Natural killer cell (primary cell): Measurements from ENCODE around the gene CHST7. TPM values are rescaled to one million over a fixed set of nuclear protein-coding genes. Genes with fewer than 3 reads are reported as not detected.

ENCODE experiments used
- ATAC-seq, 3 donors: fragments of 150-1000 bp in 2 of 3; fragments of 200-7000 bp in 1 of 3; cut with Tn5 transposase; 1 replicate in 1 of 3; 2 replicates in 2 of 3; pipeline ENCODE4 v1.10.0; 2021; ENCODE audit warnings: mild to moderate bottlenecking in 2 of 3, moderate library complexity in 2 of 3
- DNase-seq, 2 donors: peaks; one replicate each; pipeline versions ENCODE4 v3.0.0 to v3.0.0-alpha.2; 2013 to 2021; ENCODE audit warnings: mixed read lengths in 1 of 2
- H3K27ac ChIP-seq: one replicate; pipeline ENCODE4 v1.5.1; 2013; ENCODE audit warnings: mild to moderate bottlenecking, low read length
- H3K27me3 ChIP-seq: one replicate; pipeline ENCODE4 v1.6.1; 2013; ENCODE audit warnings: low read length; ENCODE audit not compliant: control insufficient read depth, insufficient read depth
- H3K36me3 ChIP-seq: one replicate; pipeline ENCODE4 v1.6.1; 2013; ENCODE audit warnings: low read length; ENCODE audit not compliant: control insufficient read depth, insufficient read depth
- H3K4me1 ChIP-seq: one replicate; pipeline ENCODE4 v1.6.1; 2013; ENCODE audit warnings: low read length; ENCODE audit not compliant: control insufficient read depth, insufficient read depth
- H3K4me3 ChIP-seq: one replicate; pipeline ENCODE4 v1.5.1; 2013; ENCODE audit warnings: low read length
- H3K9me3 ChIP-seq: one replicate; pipeline ENCODE4 v1.6.1; 2013; ENCODE audit warnings: low read length; ENCODE audit not compliant: control insufficient read depth, insufficient read depth
- H3K27ac Mint-ChIP-seq, 2 donors: one replicate each; pipeline ENCODE4 v1.8.0; 2022; ENCODE audit warnings: mild to moderate bottlenecking in 2 of 2, mixed read lengths in 2 of 2, moderate library complexity in 1 of 2
- H3K27me3 Mint-ChIP-seq, 2 donors: one replicate each; pipeline ENCODE4 v1.8.0; 2022; ENCODE audit warnings: low read depth in 2 of 2, mixed read lengths in 2 of 2
- H3K36me3 Mint-ChIP-seq: one replicate; pipeline ENCODE4 v1.8.0; 2022; ENCODE audit warnings: mixed read lengths
- H3K4me1 Mint-ChIP-seq, 2 donors: one replicate each; pipeline ENCODE4 v1.8.0; 2022; ENCODE audit warnings: mixed read lengths in 2 of 2
- H3K4me3 Mint-ChIP-seq: one replicate; pipeline ENCODE4 v1.8.0; 2022; ENCODE audit warnings: mild to moderate bottlenecking, moderate library complexity, mixed read lengths
- H3K9me3 Mint-ChIP-seq, 2 donors: one replicate each; pipeline ENCODE4 v1.8.0; 2022; ENCODE audit warnings: mixed read lengths in 2 of 2
- WGBS: methylation state at CpG from one replicate; pipeline ENCODE4 v1.1.7; 2013; ENCODE audit warnings: missing lambda C conversion rate; ENCODE audit not compliant: insufficient coverage; 5-methylcytosine and 5-hydroxymethylcytosine counted together
- intact Hi-C: fragments of 100-400 bp; cut with micrococcal nuclease; formaldehyde crosslinking; loops from one replicate; pipeline ENCODE4 v1.14.2; 2022
- total RNA-seq, 4 donors: library from RNA; stranded (reverse); fragments of 120-200 nt in 1 of 4; gene quantifications; one replicate each; pipeline versions ENCODE4 v1.2.3 to v1.2.4, GENCODE V29; 2013 to 2022
- TF ChIP-seq, protein P1 (sequence below): fragments of 200-600 bp; IDR thresholded peaks from one replicate; pipeline ENCODE4 v1.8.0; 2022; ENCODE audit warnings: antibody characterized with exemption

Gene CHST7
- total RNA-seq, 3 donors from 2014 or later (not counting 1 experiment from before 2014, with no cell fraction given), result 8.7 to 15.9 (median 11.8) TPM

GRCh38 chrX:46618947-46619346 lies 45.4 kb downstream of the CHST7 start:
- Histone ChIP-seq H3K27me3 (no peaks in the 10 kb centered on the region), H3K4me1 (no peaks in the 10 kb centered on the region), H3K4me3 (no peak overlapping the region), H3K9me3 (no peaks in the 10 kb centered on the region), H3K27ac (no peak overlapping the region), H3K36me3 (no peaks in the 10 kb centered on the region)
- peaks cover 0 to 39% of the 10 kb centered on the region in 2 donors for H3K27me3 Mint-ChIP-seq
- H3K27ac Mint-ChIP-seq, result no peak overlapping the region
- peaks cover 5 to 14% of the 10 kb centered on the region in 2 donors for H3K4me1 Mint-ChIP-seq
- no peak overlapping the region for H3K4me3 Mint-ChIP-seq
- intact Hi-C loops, result no loop called here
- DNase-seq (no peak), ATAC-seq (no peak)
- TF ChIP-seq, protein P1, sequence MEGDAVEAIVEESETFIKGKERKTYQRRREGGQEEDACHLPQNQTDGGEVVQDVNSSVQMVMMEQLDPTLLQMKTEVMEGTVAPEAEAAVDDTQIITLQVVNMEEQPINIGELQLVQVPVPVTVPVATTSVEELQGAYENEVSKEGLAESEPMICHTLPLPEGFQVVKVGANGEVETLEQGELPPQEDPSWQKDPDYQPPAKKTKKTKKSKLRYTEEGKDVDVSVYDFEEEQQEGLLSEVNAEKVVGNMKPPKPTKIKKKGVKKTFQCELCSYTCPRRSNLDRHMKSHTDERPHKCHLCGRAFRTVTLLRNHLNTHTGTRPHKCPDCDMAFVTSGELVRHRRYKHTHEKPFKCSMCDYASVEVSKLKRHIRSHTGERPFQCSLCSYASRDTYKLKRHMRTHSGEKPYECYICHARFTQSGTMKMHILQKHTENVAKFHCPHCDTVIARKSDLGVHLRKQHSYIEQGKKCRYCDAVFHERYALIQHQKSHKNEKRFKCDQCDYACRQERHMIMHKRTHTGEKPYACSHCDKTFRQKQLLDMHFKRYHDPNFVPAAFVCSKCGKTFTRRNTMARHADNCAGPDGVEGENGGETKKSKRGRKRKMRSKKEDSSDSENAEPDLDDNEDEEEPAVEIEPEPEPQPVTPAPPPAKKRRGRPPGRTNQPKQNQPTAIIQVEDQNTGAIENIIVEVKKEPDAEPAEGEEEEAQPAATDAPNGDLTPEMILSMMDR, result no peak
- no peaks in the 10 kb centered on the region for H3K9me3 Mint-ChIP-seq
- H3K36me3 Mint-ChIP-seq, result no peaks in the 10 kb centered on the region

DNA sequence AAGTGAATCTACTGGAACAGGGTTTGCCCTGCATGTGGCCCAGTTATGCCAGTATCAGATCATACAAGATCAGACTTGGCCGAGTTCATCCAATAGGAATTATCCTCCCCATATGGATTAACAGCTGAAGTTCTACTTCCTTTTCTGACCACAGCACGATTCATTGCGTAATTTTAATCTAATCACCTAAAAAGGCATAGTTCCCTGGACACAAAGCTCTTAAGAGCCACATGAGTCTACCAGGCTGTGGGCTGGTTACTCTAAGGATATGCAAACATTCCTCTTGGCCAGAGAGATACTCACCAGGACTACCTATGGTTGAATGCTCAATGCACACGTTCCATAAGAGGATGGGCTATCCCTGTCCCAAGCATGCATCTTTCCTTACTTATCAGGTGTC lies 46.9 kb downstream of the CHST7 start:
- intact Hi-C loops, result no loop called here
- no peaks in the 10 kb centered on the region for H3K36me3 ChIP-seq
- Mint-ChIP-seq H3K27me3 (peaks cover 0 to 39% of the 10 kb centered on the region in 2 donors), H3K9me3 (no peaks in the 10 kb centered on the region), H3K27ac (no peak overlapping the region), H3K36me3 (no peaks in the 10 kb centered on the region), H3K4me3 (no peak overlapping the region), H3K4me1 (peaks cover 5 to 14% of the 10 kb centered on the region in 2 donors)
- H3K4me3 ChIP-seq, result no peak overlapping the region
- ATAC-seq (no peak), DNase-seq (no peak)
- H3K9me3 ChIP-seq, result no peaks in the 10 kb centered on the region
- 100% methylated on average over 4 of the region's 4 CpGs for WGBS
- no peaks in the 10 kb centered on the region for H3K27me3 ChIP-seq
- no peak overlapping the region for H3K27ac ChIP-seq
- no peaks in the 10 kb centered on the region for H3K4me1 ChIP-seq
- TF ChIP-seq, protein P1, result no peak

DNA sequence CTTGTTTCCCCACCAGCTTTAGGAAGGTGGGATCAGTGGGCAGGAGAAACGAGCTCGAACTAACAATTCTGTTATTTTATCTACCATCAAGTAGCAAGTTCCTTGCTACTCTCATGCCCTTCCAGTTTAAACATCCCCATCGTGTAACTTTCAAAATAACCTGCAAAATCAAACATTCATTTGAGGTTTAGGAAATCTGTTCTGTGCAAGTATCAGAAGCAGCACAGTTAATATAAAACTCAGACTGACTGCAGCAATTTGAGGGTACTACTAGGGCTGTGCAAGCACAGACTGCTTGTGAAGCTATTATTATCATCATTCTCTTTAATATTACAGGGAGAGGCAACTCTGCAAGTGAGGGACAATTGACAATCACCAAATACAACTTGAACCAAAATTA lies 48.0 kb downstream of the CHST7 start:
- Mint-ChIP-seq H3K4me3 (no peak overlapping the region), H3K9me3 (no peaks in the 10 kb centered on the region), H3K4me1 (peaks cover 5 to 12% of the 10 kb centered on the region in 2 donors), H3K27ac (no peak overlapping the region), H3K27me3 (peaks cover 0 to 35% of the 10 kb centered on the region in 2 donors), H3K36me3 (no peaks in the 10 kb centered on the region)
- intact Hi-C loops, result no loop called here
- H3K9me3 ChIP-seq, result no peaks in the 10 kb centered on the region
- WGBS, result 100% methylated on average over 1 of the region's 3 CpGs
- H3K4me1 ChIP-seq, result no peaks in the 10 kb centered on the region
- no peak overlapping the region for H3K4me3 ChIP-seq
- TF ChIP-seq, protein P1, result no peak
- ATAC-seq (no peak), DNase-seq (no peak)
- H3K27me3 ChIP-seq, result no peaks in the 10 kb centered on the region
- no peaks in the 10 kb centered on the region for H3K36me3 ChIP-seq
- no peak overlapping the region for H3K27ac ChIP-seq

- intact Hi-C loops, result no loop called here
- Histone ChIP-seq H3K27me3 (no peaks in the 10 kb centered on the region), H3K36me3 (no peaks in the 10 kb centered on the region), H3K9me3 (no peaks in the 10 kb centered on the region), H3K4me1 (peaks cover 5% of the 10 kb centered on the region), H3K4me3 (no peak overlapping the region), H3K27ac (no peak overlapping the region)
- H3K36me3 Mint-ChIP-seq, result no peaks in the 10 kb centered on the region
- ATAC-seq, result no peak
- H3K4me3 Mint-ChIP-seq, result no peak overlapping the region
- H3K27ac Mint-ChIP-seq, result no peak overlapping the region
- TF ChIP-seq, protein P1, result no peak
- no peaks in the 10 kb centered on the region for H3K9me3 Mint-ChIP-seq
- peaks cover 0 to 33% of the 10 kb centered on the region in 2 donors for H3K27me3 Mint-ChIP-seq
- WGBS, result 100% methylated on average over 4 of the region's 6 CpGs
- H3K4me1 Mint-ChIP-seq, result no peaks in the 10 kb centered on the region
- DNase-seq, result no peak
These were observed 50.7 kb downstream of the CHST7 start for GRCh38 chrX:46624090-46624786.
